HepG2 (cell line): Measurements from ENCODE around the gene RANBP17.

ENCODE experiments used
- CTCF ChIP-seq: sonication (generic); formaldehyde crosslinking; IDR thresholded peaks from 2 replicates; pipeline ENCODE4 v1.5.0; 2020; ENCODE audit warnings: mild to moderate bottlenecking, missing genetic modification reagents, moderate library complexity
- NFE2L1 ChIP-seq: sonication (generic); formaldehyde crosslinking; IDR thresholded peaks from 2 replicates; pipeline ENCODE4 v1.4.0; 2020; ENCODE audit warnings: missing genetic modification reagents, mild to moderate bottlenecking, borderline replicate concordance
- ZBTB21 ChIP-seq: sonication (generic); formaldehyde crosslinking; IDR thresholded peaks from 2 replicates; pipeline ENCODE4 v1.4.0; 2020; ENCODE audit warnings: missing genetic modification reagents
- ZNF350 ChIP-seq: sonication (generic); formaldehyde crosslinking; IDR thresholded peaks from 2 replicates; pipeline ENCODE4 v1.4.0; 2020; ENCODE audit warnings: mild to moderate bottlenecking, low read depth, missing genetic modification reagents, borderline replicate concordance
- ZSCAN30 ChIP-seq: sonication (generic); formaldehyde crosslinking; IDR thresholded peaks from 2 replicates; pipeline ENCODE4 v1.5.0; 2020; ENCODE audit warnings: mild to moderate bottlenecking, missing genetic modification reagents

DNA sequence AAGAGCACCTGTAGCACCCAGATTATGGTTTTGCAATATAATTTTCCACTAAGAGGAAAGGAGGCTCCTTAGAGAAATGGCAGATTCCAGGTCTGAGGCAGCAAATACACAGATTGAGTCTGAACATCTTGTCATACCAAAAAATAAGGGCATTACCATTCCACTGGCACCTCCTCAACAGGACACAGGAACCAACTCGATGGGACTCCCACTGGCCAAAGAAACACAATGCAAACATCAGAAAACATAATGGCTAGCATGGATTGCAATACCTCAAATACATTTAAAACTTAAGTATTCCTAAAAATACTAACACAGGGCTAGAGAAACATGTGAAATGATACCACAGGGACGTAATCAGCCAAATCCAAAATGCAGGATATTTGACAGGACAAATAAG lies 12.4 kb upstream of the RANBP17 start:
- TF ChIP-seq NFE2L1: no peak
- no peak for TF ChIP-seq CTCF
- no peak for TF ChIP-seq ZBTB21 (CRISPR knock-in tag)
- TF ChIP-seq ZNF350: no peak
- TF ChIP-seq ZSCAN30: no peak
